HUES6 (cell line): ENCODE results near the gene KIAA0319L.

Experiments
- H3K27ac ChIP-seq: 2 replicates; pipeline ENCODE4 v1.7.0; 2013; ENCODE audit warnings: low read depth, mild to moderate bottlenecking, low read length, inconsistent platforms
- H3K27me3 ChIP-seq: 2 replicates; pipeline ENCODE4 v1.6.1; 2013; ENCODE audit warnings: low read length; ENCODE audit not compliant: control insufficient read depth, insufficient read depth
- H3K36me3 ChIP-seq: 2 replicates; pipeline ENCODE4 v1.6.1; 2013; ENCODE audit warnings: low read length; ENCODE audit not compliant: control insufficient read depth, insufficient read depth
- H3K4me1 ChIP-seq: 2 replicates; pipeline ENCODE4 v1.6.1; 2013; ENCODE audit warnings: low read length; ENCODE audit not compliant: control insufficient read depth, insufficient read depth
- H3K4me3 ChIP-seq: 2 replicates; pipeline ENCODE4 v1.5.1; 2013; ENCODE audit warnings: low read depth, low read length
- H3K9ac ChIP-seq: one replicate; pipeline ENCODE4 v1.6.1; 2013; ENCODE audit warnings: mild to moderate bottlenecking, low read length
- H3K9me3 ChIP-seq: 2 replicates; pipeline ENCODE4 v1.6.1; 2013; ENCODE audit warnings: low read depth, low read length; ENCODE audit not compliant: control insufficient read depth, insufficient read depth

Gene KIAA0319L

GRCh38 chr1:35561297-35561971 lies 4.2 kb upstream of the KIAA0319L start:
- Histone ChIP-seq H3K27me3 (no peaks in the 10 kb centered on the region), H3K9me3 (no peaks in the 10 kb centered on the region), H3K36me3 (peaks cover 60% of the 10 kb centered on the region), H3K9ac (no peak overlapping the region), H3K27ac (no peak overlapping the region), H3K4me3 (no peak overlapping the region), H3K4me1 (peaks cover 8% of the 10 kb centered on the region; the same call in 1 of the 2 replicates)

- Histone ChIP-seq H3K36me3 (peaks cover 53% of the 10 kb centered on the region), H3K9ac (no peak overlapping the region), H3K4me1 (peaks cover 17% of the 10 kb centered on the region), H3K9me3 (no peaks in the 10 kb centered on the region), H3K4me3 (no peak overlapping the region), H3K27ac (no peak overlapping the region), H3K27me3 (no peaks in the 10 kb centered on the region)
Measured at GRCh38 chr1:35560256-35561225, 3.3 kb upstream of the KIAA0319L start.

- Histone ChIP-seq H3K9ac (no peak overlapping the region), H3K4me3 (0 out of 2 replicates have a peak overlapping the region, but pooled peaks have one; percentile 17), H3K27ac (no peak overlapping the region), H3K9me3 (no peaks in the 10 kb centered on the region), H3K36me3 (peaks cover 47% of the 10 kb centered on the region), H3K4me1 (peaks cover 25% of the 10 kb centered on the region), H3K27me3 (no peaks in the 10 kb centered on the region)
Measured at GRCh38 chr1:35559317-35559944, 2.2 kb upstream of the KIAA0319L start.

DNA sequence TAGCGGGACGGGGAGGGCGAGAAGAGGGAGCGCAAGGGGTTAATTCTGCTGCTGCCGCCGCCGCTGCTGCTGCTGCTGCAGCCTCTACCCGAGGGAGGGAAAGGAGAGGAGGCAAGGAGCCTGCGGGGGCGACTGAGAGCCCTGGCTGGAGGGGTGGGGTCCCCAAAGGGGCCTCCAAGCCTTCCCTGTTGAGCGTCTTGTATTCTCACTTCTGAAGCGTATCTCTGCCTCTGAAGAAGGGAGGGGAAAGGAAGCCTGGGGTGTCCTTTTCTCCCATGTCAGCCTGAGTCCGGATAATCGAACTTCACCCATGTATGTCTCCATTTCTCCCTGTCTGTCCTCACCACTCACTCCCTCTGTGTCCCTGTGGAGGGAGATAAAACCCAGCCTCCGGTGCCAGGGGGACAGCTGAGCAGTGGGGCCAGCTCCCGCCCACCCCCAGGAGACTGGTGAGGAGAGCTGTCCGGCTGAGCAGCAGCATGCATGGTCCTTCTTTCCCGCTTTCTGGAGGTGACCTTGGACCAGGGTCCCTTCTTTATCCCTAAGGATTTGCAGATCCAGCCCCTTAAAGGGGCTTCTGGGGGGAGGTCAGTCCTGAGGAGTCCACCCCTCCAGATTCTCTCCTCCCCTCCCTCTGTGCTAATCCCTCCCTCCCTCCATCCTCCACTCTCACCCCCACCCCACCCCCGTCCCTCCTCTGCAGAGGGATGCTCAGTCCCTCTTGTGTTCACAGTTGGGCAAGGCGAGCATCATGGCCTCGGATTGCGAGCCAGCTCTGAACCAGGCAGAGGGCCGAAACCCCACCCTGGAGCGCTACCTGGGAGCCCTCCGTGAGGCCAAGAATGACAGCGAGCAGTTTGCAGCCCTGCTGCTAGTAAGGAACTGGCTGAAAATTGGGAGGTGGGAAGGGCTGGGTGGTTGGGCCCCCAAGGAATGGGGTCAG lies 1.4 kb upstream of the KIAA0319L start:
- peaks cover 33% of the 10 kb centered on the region for H3K4me1 ChIP-seq

DNA sequence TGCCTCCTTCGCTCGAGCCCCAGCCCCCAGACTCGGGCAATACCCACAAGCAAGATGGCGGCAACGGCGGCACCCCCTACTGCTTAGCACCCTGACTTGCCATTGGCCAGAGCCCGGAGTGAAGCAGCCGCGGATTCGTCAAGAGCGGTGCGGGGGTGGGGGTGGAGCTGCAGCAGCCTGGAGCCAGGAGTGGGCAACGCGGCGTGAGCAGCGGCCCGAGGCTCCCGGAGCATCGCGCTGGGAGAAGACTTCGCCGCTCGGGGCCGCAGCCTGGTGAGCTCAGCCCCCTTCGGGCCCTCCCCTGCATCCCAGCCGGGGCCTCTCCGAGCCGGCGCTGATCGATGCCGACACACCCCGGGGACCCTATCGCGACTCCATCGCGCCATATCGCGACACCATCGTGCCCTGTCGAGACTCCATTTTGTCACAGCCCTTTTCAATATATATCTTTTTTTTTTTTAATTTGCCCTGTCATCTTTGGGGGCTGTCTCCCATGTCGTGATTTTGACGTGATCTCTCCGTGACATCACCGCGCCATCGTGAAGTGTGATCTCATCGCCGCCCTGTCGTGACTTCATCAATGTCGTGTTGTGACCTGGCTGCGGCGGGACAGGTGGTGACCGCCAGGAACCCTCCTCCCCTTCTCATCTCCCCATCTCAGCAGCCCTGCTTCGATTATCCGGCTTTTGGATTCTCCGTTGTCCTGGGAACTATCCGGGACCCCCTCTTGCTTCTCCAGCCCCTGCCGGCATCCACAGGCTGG lies 589 bp upstream of the KIAA0319L start, which contains the start of gene NCDN:
Gene NCDN (plus strand): TSS at position 189 of the 763 bp plus-strand sequence. CDS start 392 bp downstream, at position 581.
- no peaks in the 10 kb centered on the region for H3K9me3 ChIP-seq
- H3K27me3 ChIP-seq: no peaks in the 10 kb centered on the region
- peaks cover 40% of the 10 kb centered on the region for H3K36me3 ChIP-seq
- peak within 1 kb of the TSS; percentile 99 for H3K27ac ChIP-seq
- peak within 1 kb of the TSS; percentile 98 for H3K9ac ChIP-seq
- peaks cover 38% of the 10 kb centered on the region for H3K4me1 ChIP-seq
- H3K4me3 ChIP-seq: peak within 1 kb of the TSS; percentile 99

More for the DNA sequence above, 1.4 kb upstream of the KIAA0319L start:
- Histone ChIP-seq H3K9me3 (no peaks in the 10 kb centered on the region), H3K27me3 (no peaks in the 10 kb centered on the region), H3K9ac (peak overlapping the region; percentile 98), H3K27ac (no peak overlapping the region; the same call in 1 of the 2 replicates), H3K4me3 (peak overlapping the region; percentile 99), H3K36me3 (peaks cover 39% of the 10 kb centered on the region)

- Histone ChIP-seq H3K9ac (peak overlapping the region; percentile 98), H3K27me3 (no peaks in the 10 kb centered on the region), H3K36me3 (peaks cover 40% of the 10 kb centered on the region), H3K4me1 (peaks cover 38% of the 10 kb centered on the region), H3K27ac (peak overlapping the region; percentile 99; the same call in 1 of the 2 replicates), H3K9me3 (no peaks in the 10 kb centered on the region), H3K4me3 (peak overlapping the region; percentile 99)
Measured at GRCh38 chr1:35556484-35557117, 602 bp downstream of the KIAA0319L start.

DNA sequence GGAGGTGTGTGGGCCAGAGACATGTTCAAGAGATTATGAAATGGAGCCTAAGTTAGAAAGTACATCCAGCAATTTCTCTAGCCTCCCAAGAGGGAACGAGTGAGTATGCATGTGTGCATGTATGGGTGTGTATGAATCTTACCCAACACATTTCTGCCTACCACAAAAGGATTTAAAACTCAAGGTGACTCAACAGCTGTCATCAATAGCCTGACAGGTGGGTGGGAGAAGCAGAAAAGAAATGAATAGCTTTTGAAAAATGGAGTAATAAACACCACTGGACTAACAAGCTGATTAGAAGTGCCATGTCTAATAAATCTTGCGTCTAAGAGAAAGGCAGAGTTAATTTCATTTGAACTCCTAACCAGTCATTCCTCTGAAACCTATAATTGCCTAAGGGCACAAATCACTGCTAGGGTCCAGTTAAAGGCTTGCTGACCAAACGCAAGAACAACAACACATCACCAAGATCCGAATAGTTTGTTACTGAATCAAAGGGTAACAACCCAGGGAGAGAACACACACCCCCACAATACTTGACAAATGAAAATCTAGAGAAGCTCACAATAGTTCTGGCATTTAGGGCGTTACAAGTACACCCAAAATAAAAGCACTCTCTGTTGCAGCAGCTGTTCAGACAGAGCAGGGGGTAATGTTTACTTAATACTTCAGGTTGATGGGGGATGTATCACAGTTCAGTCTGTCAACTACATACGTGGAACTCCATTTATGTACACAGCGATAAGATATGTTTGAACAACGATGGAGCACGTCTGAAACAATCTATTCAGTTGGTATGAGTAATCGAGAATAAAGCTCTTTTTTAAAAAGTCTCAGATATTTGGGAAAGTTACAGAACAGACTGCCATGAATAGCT lies 1.4 kb downstream of the KIAA0319L start:
- H3K4me3 ChIP-seq: peak overlapping the region; percentile 99
- peak overlapping the region; percentile 96 for H3K27ac ChIP-seq
- no peaks in the 10 kb centered on the region for H3K27me3 ChIP-seq
- H3K36me3 ChIP-seq: peaks cover 37% of the 10 kb centered on the region
- H3K9me3 ChIP-seq: no peaks in the 10 kb centered on the region
- H3K9ac ChIP-seq: peak overlapping the region; percentile 98
- peaks cover 38% of the 10 kb centered on the region for H3K4me1 ChIP-seq

DNA sequence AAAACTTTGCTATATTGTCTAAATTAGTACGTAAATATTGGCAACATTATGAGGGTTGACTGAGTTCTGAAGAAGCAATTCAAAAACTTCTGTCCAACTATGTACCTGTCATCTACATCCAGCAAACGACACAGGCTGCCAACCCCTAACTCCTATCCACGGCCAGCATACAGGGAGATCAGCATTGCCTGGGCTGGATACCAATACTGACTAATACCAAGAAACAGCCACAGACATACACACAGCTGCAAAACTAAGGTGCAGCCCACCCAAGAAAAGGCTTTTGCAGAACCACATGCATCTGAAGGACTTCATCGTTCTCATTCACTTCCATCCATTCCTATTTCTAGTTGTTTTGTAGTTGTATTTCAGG lies 2.0 kb downstream of the KIAA0319L start:
- Histone ChIP-seq H3K4me3 (peak overlapping the region; percentile 99), H3K4me1 (peaks cover 38% of the 10 kb centered on the region), H3K9ac (peak overlapping the region; percentile 72), H3K27ac (peak overlapping the region; percentile 96), H3K27me3 (no peaks in the 10 kb centered on the region), H3K9me3 (no peaks in the 10 kb centered on the region), H3K36me3 (peaks cover 32% of the 10 kb centered on the region)
